Endodermal cell (in vitro differentiated cells): ENCODE data around the gene ZNF576. TPM values are rescaled to one million over a fixed set of nuclear protein-coding genes. Genes with fewer than 3 reads are reported as not detected.
"Not testable (repeated sequence)": the region's sequence is repeated elsewhere in the genome, so short reads cannot be mapped to it uniquely, and the experiment has no call there.

Source experiments
- DNase-seq: peaks from one replicate; pipeline ENCODE4 v3.0.0-alpha.2; 2017
- H3K27ac ChIP-seq: 2 replicates; pipeline ENCODE4 v1.5.1; 2013; ENCODE audit warnings: mild to moderate bottlenecking, low read depth, low read length, moderate library complexity
- H3K27me3 ChIP-seq: 2 replicates; pipeline ENCODE4 v1.6.1; 2013; ENCODE audit warnings: mild to moderate bottlenecking, low read length, moderate library complexity; ENCODE audit not compliant: insufficient read depth, control insufficient read depth, poor library complexity, severe bottlenecking
- H3K36me3 ChIP-seq: 2 replicates; pipeline ENCODE4 v1.7.0; 2013; ENCODE audit warnings: mild to moderate bottlenecking, low read length, moderate library complexity; ENCODE audit not compliant: control insufficient read depth, insufficient read depth
- H3K4me1 ChIP-seq: one replicate; pipeline ENCODE4 v1.7.0; 2013; ENCODE audit warnings: low read length; ENCODE audit not compliant: control insufficient read depth, insufficient read depth
- H3K4me3 ChIP-seq: 2 replicates; pipeline ENCODE4 v1.5.1; 2013; ENCODE audit warnings: mild to moderate bottlenecking, low read length, moderate library complexity
- H3K9ac ChIP-seq: 2 replicates; pipeline ENCODE4 v1.6.1; 2013; ENCODE audit warnings: mild to moderate bottlenecking, low read length, moderate library complexity; ENCODE audit not compliant: poor library complexity, severe bottlenecking; ENCODE audit errors: extremely low read depth
- H3K9me3 ChIP-seq: 2 replicates; pipeline ENCODE4 v1.6.1; 2013; ENCODE audit warnings: mild to moderate bottlenecking, low read length, moderate library complexity; ENCODE audit not compliant: control insufficient read depth
- H3K27ac Mint-ChIP-seq: 2 replicates; pipeline ENCODE4 v1.8.0; 2020; ENCODE audit warnings: mixed read lengths
- H3K27me3 Mint-ChIP-seq: 2 replicates; pipeline ENCODE4 v1.8.0; 2021; ENCODE audit warnings: mild to moderate bottlenecking, mixed read lengths; ENCODE audit not compliant: insufficient read depth
- H3K36me3 Mint-ChIP-seq: 2 replicates; pipeline ENCODE4 v1.8.0; 2020; ENCODE audit warnings: low read depth, mixed read lengths
- H3K4me1 Mint-ChIP-seq: 2 replicates; pipeline ENCODE4 v1.8.0; 2020; ENCODE audit warnings: mixed read lengths
- H3K4me3 Mint-ChIP-seq: 2 replicates; pipeline ENCODE4 v1.8.0; 2020; ENCODE audit warnings: mild to moderate bottlenecking, moderate library complexity, mixed read lengths
- H3K9me3 Mint-ChIP-seq: 2 replicates; pipeline ENCODE4 v1.8.0; 2020; ENCODE audit warnings: mild to moderate bottlenecking, mixed read lengths
- CTCF ChIP-seq: fragments of 200-600 bp; sonication (generic); conservative IDR thresholded peaks from 2 replicates; pipeline ENCODE4 v1.5.0; 2021; ENCODE audit warnings: antibody characterized with exemption, mild to moderate bottlenecking
- WGBS, 2 experiments: methylation state at CpG; one replicate each; pipeline versions ENCODE4 v1.1.5 to v1.1.7; 2013; ENCODE audit warnings: missing lambda C conversion rate in 2 of 2, mixed read lengths in 1 of 2; ENCODE audit not compliant: insufficient coverage in 1 of 2, insufficient read length in 1 of 2; 5-methylcytosine and 5-hydroxymethylcytosine counted together
- total RNA-seq, 2 donors: library from RNA; stranded (reverse); fragmentation: NEBNext Ultra II Directional in 1 of 2; extraction: Animal tissue kit (Norgen Biotek cat#: 25700) in 1 of 2; gene quantifications; 2 replicates in 1 of 2; 3 replicates in 1 of 2; pipeline ENCODE4 v1.2.1, GENCODE V29; 2021

Gene ZNF576
- total RNA-seq, 2 donors from 2014 or later = 11.9 to 12.1 TPM

GRCh38 chr19:43599635-43600295, 3.4 kb downstream of the ZNF576 start:
- H3K36me3 Mint-ChIP-seq = peaks cover 25% of the 10 kb centered on the region
- Histone ChIP-seq H3K27ac (no peak overlapping the region), H3K27me3 (no peaks in the 10 kb centered on the region), H3K4me1 (peaks cover 10% of the 10 kb centered on the region), H3K9me3 (no peaks in the 10 kb centered on the region), H3K9ac (no peak overlapping the region), H3K36me3 (peaks cover 44% of the 10 kb centered on the region), H3K4me3 (no peak overlapping the region)
- H3K4me3 Mint-ChIP-seq = no peak overlapping the region
- H3K27me3 Mint-ChIP-seq = no peaks in the 10 kb centered on the region
- no peaks in the 10 kb centered on the region for H3K9me3 Mint-ChIP-seq
- TF ChIP-seq CTCF = no peak
- no peak for DNase-seq
- H3K27ac Mint-ChIP-seq = no peak overlapping the region
- H3K4me1 Mint-ChIP-seq = peaks cover 17% of the 10 kb centered on the region
- WGBS, 2 experiments = 86 to 100% methylated on average over 2 to 3 of the region's 4 CpGs

GRCh38 chr19:43600326-43600725, 3.9 kb downstream of the ZNF576 start:
- H3K9me3 ChIP-seq, H3K9me3 Mint-ChIP-seq, H3K27me3 ChIP-seq, DNase-seq, H3K27me3 Mint-ChIP-seq, H3K27ac ChIP-seq, H3K4me3 Mint-ChIP-seq, H3K4me3 ChIP-seq, H3K9ac ChIP-seq, H3K27ac Mint-ChIP-seq: not testable (repeated sequence)
- Histone ChIP-seq H3K36me3 (peaks cover 44% of the 10 kb centered on the region), H3K4me1 (peaks cover 10% of the 10 kb centered on the region)
- WGBS, 2 experiments = 88 to 100% methylated on average over 4 to 5 of the region's 5 CpGs
- Mint-ChIP-seq H3K4me1 (peaks cover 17% of the 10 kb centered on the region), H3K36me3 (peaks cover 25% of the 10 kb centered on the region)

GRCh38 chr19:43605875-43606568, 9.6 kb downstream of the ZNF576 start:
- Mint-ChIP-seq H3K4me1 (peaks cover 7% of the 10 kb centered on the region), H3K27me3 (no peaks in the 10 kb centered on the region), H3K9me3 (no peaks in the 10 kb centered on the region), H3K4me3 (no peak overlapping the region), H3K27ac (no peak overlapping the region), H3K36me3 (peaks cover 35% of the 10 kb centered on the region)
- peaks cover 34% of the 10 kb centered on the region for H3K36me3 ChIP-seq
- DNase-seq = no peak
- no peaks in the 10 kb centered on the region for H3K27me3 ChIP-seq
- TF ChIP-seq CTCF = no peak
- H3K9me3 ChIP-seq = no peaks in the 10 kb centered on the region
- no peak overlapping the region for H3K27ac ChIP-seq
- H3K4me1 ChIP-seq = peaks cover 8% of the 10 kb centered on the region
- no peak overlapping the region for H3K4me3 ChIP-seq
- 80 to 88% methylated on average over 3 to 7 of the region's 7 CpGs for WGBS, 2 experiments
- H3K9ac ChIP-seq = no peak overlapping the region
